IPS-20b (cell line): ENCODE data around the gene MRPL2.
A peak's percentile ranks its signal among the peaks of the same experiment; 100 is the strongest.
"Not testable (repeated sequence)": the region's sequence is repeated elsewhere in the genome, so short reads cannot be mapped to it uniquely, and the experiment has no call there.

Experiments
- H3K27ac ChIP-seq: one replicate; pipeline ENCODE4 v1.5.1; 2013; ENCODE audit warnings: low read length
- H3K27me3 ChIP-seq: 2 replicates; pipeline ENCODE4 v1.6.1; 2013; ENCODE audit warnings: mild to moderate bottlenecking, low read length, inconsistent platforms; ENCODE audit not compliant: insufficient read depth
- H3K36me3 ChIP-seq: 2 replicates; pipeline ENCODE4 v1.6.1; 2013; ENCODE audit warnings: low read depth, mild to moderate bottlenecking, inconsistent platforms, low read length, moderate library complexity; ENCODE audit not compliant: insufficient read depth
- H3K4me1 ChIP-seq: 2 replicates; pipeline ENCODE4 v1.6.1; 2013; ENCODE audit warnings: mild to moderate bottlenecking, control low read depth, inconsistent platforms, low read length, moderate library complexity; ENCODE audit not compliant: insufficient read depth
- H3K4me3 ChIP-seq: 2 replicates; pipeline ENCODE4 v1.5.1; 2013; ENCODE audit warnings: mild to moderate bottlenecking, low read length, inconsistent platforms
- H3K9ac ChIP-seq: 2 replicates; pipeline ENCODE4 v1.6.1; 2013; ENCODE audit warnings: low read depth, mild to moderate bottlenecking, inconsistent platforms, low read length, moderate library complexity
- H3K9me3 ChIP-seq: 2 replicates; pipeline ENCODE4 v1.6.1; 2013; ENCODE audit warnings: mild to moderate bottlenecking, low read depth, low read length, inconsistent platforms; ENCODE audit not compliant: insufficient read depth

Gene MRPL2

DNA sequence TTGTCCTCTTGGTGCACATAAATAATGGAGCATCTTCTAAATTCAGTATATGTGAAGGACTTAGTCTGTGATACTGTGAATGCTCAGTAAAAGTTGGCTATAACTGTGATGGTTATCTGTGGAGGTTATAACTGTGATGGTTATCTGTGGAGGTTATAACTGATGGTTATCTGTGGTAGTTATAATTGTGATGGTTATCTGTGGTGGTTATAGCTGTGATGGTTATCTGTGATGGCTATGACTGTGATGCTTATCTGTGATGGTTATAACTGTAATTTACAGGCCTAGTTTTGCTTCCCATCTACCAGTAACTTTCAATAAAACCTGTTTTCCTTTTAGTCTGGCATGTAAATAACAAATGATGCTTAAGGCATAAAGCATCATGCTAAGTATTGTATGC is 33.4 kb upstream of the MRPL2 start:
- Histone ChIP-seq H3K27ac (no peak overlapping the region), H3K4me1 (peaks cover 57% of the 10 kb centered on the region), H3K9me3 (no peaks in the 10 kb centered on the region), H3K27me3 (no peaks in the 10 kb centered on the region), H3K4me3 (no peak overlapping the region), H3K9ac (no peak overlapping the region), H3K36me3 (no peaks in the 10 kb centered on the region)

DNA sequence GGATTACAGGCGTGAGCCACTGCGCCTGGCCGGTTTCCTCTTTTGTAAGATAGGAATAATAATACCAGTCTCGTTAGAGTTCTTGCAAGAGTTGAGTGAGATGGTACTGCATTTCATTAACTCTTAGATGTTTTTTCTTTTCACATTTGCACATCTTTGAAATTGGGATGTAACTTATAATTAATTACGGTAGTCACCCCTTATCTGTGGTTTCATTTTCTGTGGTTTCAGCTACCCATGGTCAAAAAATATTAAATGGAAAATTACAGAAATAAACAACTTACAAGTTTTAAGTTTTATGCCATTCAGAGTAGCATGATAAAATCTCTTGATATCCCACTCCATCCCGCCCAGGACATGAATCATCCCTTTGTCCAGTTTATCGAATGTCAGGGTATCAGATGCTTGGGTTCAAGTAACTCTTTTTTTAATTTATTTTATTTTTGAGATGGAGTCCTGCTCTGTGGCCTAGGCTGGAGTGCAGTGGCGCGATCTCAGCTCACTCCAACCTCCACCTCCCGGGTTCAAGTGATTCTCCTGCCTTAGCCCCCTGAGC is 32.3 kb upstream of the MRPL2 start:
- H3K27me3 ChIP-seq, result no peaks in the 10 kb centered on the region
- H3K9me3 ChIP-seq, result no peaks in the 10 kb centered on the region
- peak overlapping the region; percentile 73; the same call in 1 of the 2 replicates for H3K9ac ChIP-seq
- no peak overlapping the region for H3K4me3 ChIP-seq
- H3K4me1 ChIP-seq, result peaks cover 48% of the 10 kb centered on the region
- no peaks in the 10 kb centered on the region for H3K36me3 ChIP-seq
- H3K27ac ChIP-seq, result peak overlapping the region; percentile 58

DNA sequence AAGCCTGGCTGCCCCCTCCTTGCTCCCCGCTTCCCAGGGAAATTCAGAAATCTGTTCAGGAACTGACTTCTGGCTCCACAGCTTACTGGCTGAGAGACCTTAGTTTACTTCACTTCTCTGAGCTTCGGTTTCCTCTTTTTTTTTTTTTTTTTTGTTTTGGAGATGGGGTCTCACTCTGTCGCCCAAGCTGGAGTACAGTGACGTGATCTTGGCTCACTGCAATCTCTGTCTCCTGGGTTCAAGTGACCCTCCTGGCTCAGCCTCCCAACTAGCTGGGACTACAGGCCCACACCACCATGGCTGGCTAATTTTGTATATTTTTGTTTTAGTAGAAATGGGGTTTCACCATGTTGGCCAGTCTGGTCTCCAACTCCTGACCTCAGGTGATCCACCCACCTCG is 31.8 kb upstream of the MRPL2 start:
- Histone ChIP-seq H3K27me3 (no peaks in the 10 kb centered on the region), H3K4me3 (peak overlapping the region; percentile 34; the same call in 1 of the 2 replicates), H3K9ac (peak overlapping the region; percentile 73; the same call in 1 of the 2 replicates)

DNA sequence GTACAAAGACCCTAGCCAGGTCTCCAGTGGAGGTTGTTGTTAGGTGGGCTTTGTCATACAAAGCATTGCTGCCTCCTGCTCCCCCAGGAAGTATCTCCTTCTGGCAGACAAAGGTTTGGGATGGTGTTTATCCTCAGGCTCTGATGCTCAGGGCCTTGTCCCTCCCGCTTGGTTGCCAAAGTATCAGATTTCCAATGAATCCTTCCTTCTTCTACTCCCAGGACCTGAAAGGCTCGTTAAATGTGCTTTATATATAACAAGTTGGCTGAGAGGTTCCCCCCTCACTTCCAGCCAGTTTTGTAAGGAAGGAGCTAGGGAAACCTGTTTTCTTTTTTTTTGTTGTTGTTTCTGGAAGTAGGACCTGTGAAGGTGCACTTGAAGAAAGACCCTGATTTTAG is 31.3 kb upstream of the MRPL2 start:
- no peaks in the 10 kb centered on the region for H3K27me3 ChIP-seq
- H3K4me1 ChIP-seq, result peaks cover 39% of the 10 kb centered on the region
- peak overlapping the region; percentile 73 for H3K9ac ChIP-seq
- H3K4me3 ChIP-seq, result peak overlapping the region; percentile 34; the same call in 1 of the 2 replicates
- no peaks in the 10 kb centered on the region for H3K9me3 ChIP-seq
- peak overlapping the region; percentile 58 for H3K27ac ChIP-seq
- no peaks in the 10 kb centered on the region for H3K36me3 ChIP-seq

More for the DNA sequence above, 31.8 kb upstream of the MRPL2 start:
- Histone ChIP-seq H3K4me1 (peaks cover 43% of the 10 kb centered on the region), H3K27ac (peak overlapping the region; percentile 58), H3K9me3 (no peaks in the 10 kb centered on the region), H3K36me3 (no peaks in the 10 kb centered on the region)

DNA sequence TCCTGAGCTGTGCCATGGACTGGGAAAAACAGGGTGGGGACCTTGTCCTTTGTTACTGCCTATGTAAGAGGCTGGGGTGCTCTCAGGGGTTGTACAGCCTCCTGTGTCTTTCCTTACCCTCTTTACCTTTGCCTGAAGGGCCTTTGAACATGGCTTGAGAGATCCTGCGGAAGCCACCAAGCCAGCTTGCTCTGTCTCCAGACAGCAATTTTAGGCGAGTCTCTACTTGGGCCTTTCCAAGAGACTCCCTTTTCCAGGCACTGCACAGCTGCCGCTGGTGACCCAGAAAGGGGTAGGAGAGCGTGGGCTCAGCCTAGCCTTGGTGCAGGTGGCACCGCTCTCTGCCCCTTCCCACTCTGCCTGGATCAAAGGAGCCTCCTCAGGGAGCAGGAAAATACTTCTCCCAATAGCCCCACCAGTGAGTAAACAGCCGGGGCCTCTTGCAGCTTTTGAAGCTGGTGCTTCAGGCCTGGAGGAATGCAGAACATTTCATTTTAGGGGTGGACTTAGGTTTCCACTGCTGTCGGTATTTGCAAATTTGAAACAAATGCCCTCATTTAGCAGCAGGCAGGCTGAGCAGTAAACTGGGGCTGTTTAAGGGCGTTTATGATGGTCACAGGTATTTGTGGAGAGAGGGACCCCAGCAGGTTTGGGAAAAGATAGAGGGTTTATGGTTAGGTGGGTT is 30.8 kb upstream of the MRPL2 start:
- Histone ChIP-seq H3K9ac (peak overlapping the region; percentile 73), H3K36me3 (no peaks in the 10 kb centered on the region), H3K4me3 (peak overlapping the region; percentile 34), H3K4me1 (peaks cover 37% of the 10 kb centered on the region), H3K27ac (peak overlapping the region; percentile 80), H3K9me3 (no peaks in the 10 kb centered on the region), H3K27me3 (no peaks in the 10 kb centered on the region)

DNA sequence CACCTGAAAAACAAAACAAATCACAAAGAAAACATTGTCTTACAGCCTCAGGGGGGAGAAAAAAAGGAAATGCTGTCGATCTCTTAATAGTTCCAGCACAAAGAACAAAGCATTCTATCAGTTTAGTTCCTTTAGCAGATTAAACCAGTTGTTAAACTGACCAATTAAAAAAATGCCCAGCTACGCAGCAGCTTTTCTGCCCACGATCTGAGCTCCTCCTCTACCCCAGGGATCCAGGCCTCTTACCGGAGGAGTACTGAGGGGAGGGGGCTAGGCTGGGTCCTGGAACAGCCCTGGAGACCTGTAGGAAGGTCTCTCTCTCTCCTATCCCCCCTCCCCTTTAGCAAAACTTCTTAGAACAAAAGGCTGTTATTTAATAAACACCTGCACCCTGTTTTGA is 30.2 kb upstream of the MRPL2 start:
- Histone ChIP-seq H3K4me1 (peaks cover 37% of the 10 kb centered on the region), H3K9ac (peak overlapping the region; percentile 73; the same call in 1 of the 2 replicates), H3K27me3 (no peaks in the 10 kb centered on the region), H3K4me3 (peak overlapping the region; percentile 34), H3K27ac (peak overlapping the region; percentile 80), H3K9me3 (no peaks in the 10 kb centered on the region), H3K36me3 (no peaks in the 10 kb centered on the region)

DNA sequence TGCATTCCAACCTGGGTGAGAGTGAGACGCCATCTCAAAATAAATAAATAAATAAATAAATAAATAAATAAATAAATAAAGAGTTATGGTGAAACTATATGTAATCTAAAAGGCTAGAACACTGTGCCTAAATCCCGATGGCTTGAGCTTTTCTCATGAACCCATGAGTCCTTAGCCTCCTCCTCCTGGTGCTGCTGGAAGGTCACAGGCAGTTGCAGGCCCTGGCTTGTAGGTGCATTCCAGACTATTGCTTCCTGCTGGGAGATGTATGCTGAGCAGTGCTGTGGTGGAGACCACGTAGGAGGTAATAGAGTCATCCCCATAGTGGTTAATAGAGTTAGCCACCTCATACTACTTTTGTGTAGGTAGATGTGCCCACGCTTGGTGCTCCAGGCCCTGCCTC is 29.4 kb upstream of the MRPL2 start:
- H3K4me1 ChIP-seq, result peaks cover 31% of the 10 kb centered on the region

DNA sequence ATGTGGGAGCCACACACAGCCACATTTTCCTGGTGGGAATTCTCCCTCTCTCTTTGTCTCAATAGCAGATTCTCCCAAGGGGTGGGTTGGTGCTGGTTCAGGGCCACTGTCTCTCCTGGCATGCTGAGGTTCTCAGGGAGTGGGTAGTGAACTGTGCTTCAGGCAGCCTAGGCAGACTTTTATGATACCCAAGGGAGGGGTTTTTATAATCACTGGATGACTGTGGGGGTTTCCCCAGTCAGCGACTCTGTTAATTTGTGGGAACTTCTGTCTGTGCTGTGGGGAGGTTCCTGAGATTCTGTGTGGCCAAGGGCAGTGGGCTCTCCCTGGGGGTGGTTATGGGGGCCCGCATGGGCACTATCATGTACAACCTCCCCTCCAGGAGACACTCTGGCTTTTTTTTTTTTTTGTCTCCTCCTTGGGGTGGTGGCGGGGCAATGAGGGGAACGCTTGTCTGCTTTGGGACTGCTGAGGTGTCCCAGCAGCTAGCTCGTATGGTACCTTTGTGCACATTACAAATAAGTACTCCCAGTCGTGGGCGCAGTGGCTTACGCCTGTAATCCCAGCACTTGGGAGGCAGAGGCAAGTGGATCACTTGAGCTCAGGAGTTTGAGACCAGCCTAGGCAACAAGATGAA is 26.9 kb upstream of the MRPL2 start:
- Histone ChIP-seq H3K4me3 (no peak overlapping the region), H3K9ac (no peak overlapping the region), H3K36me3 (peaks cover under 1% of the 10 kb centered on the region; the same call in 1 of the 2 replicates), H3K27ac (no peak overlapping the region), H3K27me3 (no peaks in the 10 kb centered on the region), H3K9me3 (no peaks in the 10 kb centered on the region), H3K4me1 (peaks cover 21% of the 10 kb centered on the region)

More for the DNA sequence above, 29.4 kb upstream of the MRPL2 start:
- Histone ChIP-seq H3K9ac (no peak overlapping the region), H3K9me3 (no peaks in the 10 kb centered on the region), H3K27me3 (no peaks in the 10 kb centered on the region), H3K4me3 (no peak overlapping the region), H3K36me3 (no peaks in the 10 kb centered on the region), H3K27ac (no peak overlapping the region)

DNA sequence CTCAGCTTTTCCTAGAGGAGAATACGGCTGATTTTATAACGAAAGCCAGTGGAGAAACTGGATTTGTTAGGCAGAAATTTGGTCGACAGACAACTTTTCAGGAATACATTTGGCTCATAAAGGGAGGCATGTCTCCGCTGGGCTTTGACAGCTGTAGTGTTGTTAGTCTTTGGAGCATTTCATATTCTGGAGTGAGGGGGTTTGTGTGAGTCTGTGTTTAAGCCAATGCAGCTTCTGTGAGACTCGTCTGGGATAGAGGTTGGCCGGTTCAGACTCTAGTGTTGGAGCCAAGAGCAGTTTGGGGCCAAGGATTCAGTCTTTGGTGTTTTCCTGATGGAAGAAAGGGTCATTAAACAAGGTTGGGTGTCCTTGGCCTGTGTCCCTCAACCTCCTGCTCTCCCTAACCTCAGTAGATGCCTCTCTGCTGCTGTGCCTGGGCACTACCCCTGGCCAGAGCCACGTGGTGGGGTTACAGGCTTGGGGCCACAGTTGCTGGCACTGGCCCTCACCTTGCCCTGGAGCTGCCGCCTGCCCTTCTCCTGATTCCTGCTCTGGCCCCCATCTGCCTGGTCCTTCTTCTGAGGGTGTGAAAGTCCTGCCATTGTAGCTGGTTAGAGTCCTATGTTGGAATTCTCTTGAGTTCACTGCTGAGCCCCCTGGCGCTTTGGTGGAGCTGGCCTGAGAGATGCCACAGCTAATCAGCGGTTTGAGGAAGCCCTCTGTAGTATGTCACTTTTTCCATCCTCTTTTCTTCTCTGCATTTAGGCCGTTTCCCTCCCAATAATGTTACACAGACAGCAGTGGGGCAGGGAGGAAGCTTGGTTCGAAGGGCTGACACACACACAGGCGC is 23.8 kb upstream of the MRPL2 start:
- Histone ChIP-seq H3K4me1 (peaks cover 8% of the 10 kb centered on the region; the same call in 1 of the 2 replicates), H3K4me3 (no peak overlapping the region), H3K27ac (no peak overlapping the region), H3K9me3 (no peaks in the 10 kb centered on the region), H3K9ac (no peak overlapping the region), H3K36me3 (peaks cover 5% of the 10 kb centered on the region; the same call in 1 of the 2 replicates), H3K27me3 (no peaks in the 10 kb centered on the region)

DNA sequence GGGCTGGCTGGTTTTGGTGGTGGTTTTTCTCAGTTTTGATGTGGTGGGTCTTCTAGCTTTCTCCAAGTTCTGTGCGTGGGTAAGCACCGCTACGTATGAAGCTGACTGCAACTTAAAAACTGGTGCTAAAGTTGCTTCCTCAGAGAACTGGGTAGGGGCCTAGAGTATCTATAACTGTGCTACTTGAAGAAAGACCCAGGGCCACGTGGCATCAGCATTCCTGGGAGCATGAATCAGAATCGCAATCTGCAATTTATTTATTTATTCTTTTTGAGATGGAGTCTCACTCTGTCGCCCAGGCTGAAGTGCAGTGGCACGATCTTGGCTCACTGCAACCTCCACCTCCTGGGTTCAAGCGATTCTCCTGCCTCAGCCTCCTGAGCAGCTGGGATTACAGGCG is 22.7 kb upstream of the MRPL2 start:
- H3K36me3 ChIP-seq, H3K27me3 ChIP-seq, H3K4me3 ChIP-seq, H3K9ac ChIP-seq, H3K9me3 ChIP-seq, H3K27ac ChIP-seq: not testable (repeated sequence)
- H3K4me1 ChIP-seq, result peaks cover 11% of the 10 kb centered on the region; the same call in 1 of the 2 replicates

DNA sequence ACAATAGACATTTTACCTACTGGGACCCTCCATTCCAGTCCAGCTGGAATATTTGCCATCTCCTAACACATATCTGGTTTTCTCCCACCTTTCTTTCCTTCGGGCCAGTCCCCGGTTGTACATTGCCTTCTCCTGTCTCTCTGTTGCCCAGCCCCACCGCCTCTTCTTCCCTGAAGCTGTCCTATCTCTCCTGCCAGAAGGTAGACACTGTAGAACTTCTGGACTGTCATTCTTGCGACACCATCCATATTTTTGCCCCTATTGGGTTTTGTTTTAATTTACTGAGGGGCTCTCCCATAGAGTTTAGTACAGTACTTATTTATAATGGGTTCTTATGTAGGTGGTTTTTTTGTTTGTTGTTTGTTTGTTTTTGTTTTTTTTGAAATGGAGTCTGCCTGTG is 21.8 kb upstream of the MRPL2 start:
- no peak overlapping the region for H3K27ac ChIP-seq
- no peak overlapping the region for H3K4me3 ChIP-seq
- peaks cover 11% of the 10 kb centered on the region; the same call in 1 of the 2 replicates for H3K4me1 ChIP-seq
- H3K9me3 ChIP-seq, result no peaks in the 10 kb centered on the region
- no peaks in the 10 kb centered on the region for H3K27me3 ChIP-seq
- peaks cover 5% of the 10 kb centered on the region; the same call in 1 of the 2 replicates for H3K36me3 ChIP-seq
- no peak overlapping the region for H3K9ac ChIP-seq
